AG04450 (cell line): ENCODE data around the gene DGKH. TPM values are rescaled to one million over a fixed set of nuclear protein-coding genes. Genes with fewer than 3 reads are reported as not detected.

Source experiments
- CTCF ChIA-PET: fragments of 300-600, 350-600 bp; formaldehyde crosslinking; extraction: SDS; loops from one replicate; lab custom pipeline; 2022; ENCODE audit warnings: antibody characterized with exemption, inconsistent platforms; lab: Charles Lee
- POLR2A ChIA-PET: fragments of 350-600 bp; formaldehyde crosslinking; extraction: SDS; loops from one replicate; lab custom pipeline; 2021; ENCODE audit warnings: antibody characterized with exemption, inconsistent platforms; lab: Yijun Ruan, JAX
- DNase-seq: peaks from one replicate; pipeline ENCODE4 v3.0.0-alpha.2; 2011; ENCODE audit warnings: low read depth, low spot score
- H3K27ac ChIP-seq: one replicate; pipeline ENCODE4 v1.5.1; 2012; ENCODE audit warnings: low read depth, low read length, control low read depth
- H3K27me3 ChIP-seq: one replicate; pipeline ENCODE4 v1.6.0; 2012; ENCODE audit warnings: low read length; ENCODE audit not compliant: control insufficient read depth, insufficient read depth
- H3K4me3 ChIP-seq: 2 replicates; pipeline ENCODE4 v1.5.1; 2011; ENCODE audit warnings: mild to moderate bottlenecking, low read depth, low read length, control low read depth
- H3K9me3 ChIP-seq: 2 replicates; pipeline ENCODE4 v1.5.1; 2012; ENCODE audit warnings: low read length; ENCODE audit not compliant: control insufficient read depth, insufficient read depth
- CTCF ChIP-seq: IDR thresholded peaks from 2 replicates; pipeline ENCODE4 v1.5.1; 2011; ENCODE audit warnings: low read depth, low read length, control low read depth, inconsistent platforms
- polyA plus RNA-seq: library from polyadenylated mRNA; depleted of rRNA; stranded (reverse); fragments of >200 nt; gene quantifications from 2 replicates; pipeline ENCODE4 v1.2.3, GENCODE V29; 2011

Gene DGKH
- polyA plus RNA-seq, 1 experiment, result 4.3 TPM

DNA sequence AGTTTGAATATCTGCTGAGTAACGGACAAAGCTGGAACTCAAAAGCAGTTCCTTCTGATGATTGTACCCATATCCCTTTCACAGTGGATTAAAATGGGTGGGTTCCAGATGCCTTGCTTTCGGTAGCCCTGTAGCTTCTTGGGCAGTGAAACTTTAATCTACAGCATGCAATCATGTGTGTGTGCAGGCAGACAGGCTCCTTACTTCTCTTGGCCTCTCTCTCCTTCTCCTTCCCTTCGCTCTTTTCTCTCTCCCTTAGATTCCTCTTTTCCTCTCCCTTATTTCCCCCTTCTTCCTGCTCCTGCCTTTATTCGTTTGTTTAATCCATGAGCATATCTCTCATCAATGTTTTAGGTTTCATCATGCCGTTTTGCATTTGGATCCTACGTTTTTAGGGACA, 8.1 kb downstream of the DGKH start:
- TF ChIP-seq CTCF, result no peak
- ChIA-PET POLR2A (no interaction called here), CTCF (no interaction called here)
- Histone ChIP-seq H3K27me3 (no peaks in the 10 kb centered on the region), H3K4me3 (no peak overlapping the region), H3K9me3 (peaks cover 3% of the 10 kb centered on the region; the same call in 1 of the 2 replicates), H3K27ac (no peak overlapping the region)
- no peak for DNase-seq

DNA sequence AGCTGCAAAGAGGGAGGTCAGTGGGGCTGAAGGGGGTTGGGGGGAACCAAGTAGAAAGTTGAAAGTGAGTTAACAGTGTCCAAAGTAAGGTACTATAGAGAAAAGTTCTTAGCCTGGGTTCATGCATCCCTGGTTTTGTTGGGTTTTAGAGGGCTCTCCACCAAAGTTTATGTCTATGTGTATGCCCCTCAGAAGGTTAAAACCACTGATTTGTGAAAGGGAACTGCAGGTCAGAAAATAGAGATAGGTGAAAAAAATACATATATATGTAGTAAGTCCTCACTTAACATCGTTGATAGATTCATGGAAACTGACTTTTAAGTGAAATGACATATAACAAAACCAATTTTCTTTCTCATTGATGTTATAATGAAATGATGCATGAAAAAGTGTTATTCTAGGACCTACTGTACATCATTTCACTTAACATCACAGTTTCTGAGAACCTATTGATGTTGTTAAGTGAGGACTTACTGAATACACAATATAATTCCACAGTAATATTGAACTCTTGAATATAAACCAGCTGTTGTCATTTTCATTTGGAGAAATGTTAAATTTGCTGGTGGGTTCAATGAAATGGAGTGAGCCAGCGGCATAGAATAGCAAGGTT, 9.6 kb downstream of the DGKH start:
- no peak overlapping the region for H3K4me3 ChIP-seq
- ChIA-PET CTCF (interaction anchor here (1.1 kb wide), 1 partner anchor 389 kb away, joined by 3 read pairs; no protein-coding TSS in a partner anchor), POLR2A (no interaction called here)
- H3K27ac ChIP-seq, result no peak overlapping the region
- DNase-seq, result no peak
- H3K9me3 ChIP-seq, result peaks cover 3% of the 10 kb centered on the region; the same call in 1 of the 2 replicates
- TF ChIP-seq CTCF, result no peak
- H3K27me3 ChIP-seq, result no peaks in the 10 kb centered on the region

- ChIA-PET POLR2A (no interaction called here), CTCF (interaction anchor here (0.5 kb wide), 1 partner anchor 14 kb away, joined by 3 read pairs; the partner anchor contains the start of gene DGKH)
- TF ChIP-seq CTCF, result no peak
- Histone ChIP-seq H3K27ac (no peak overlapping the region), H3K9me3 (peaks cover 3% of the 10 kb centered on the region; the same call in 1 of the 2 replicates), H3K27me3 (no peaks in the 10 kb centered on the region), H3K4me3 (no peak overlapping the region)
- no peak for DNase-seq
Measured at GRCh38 chr13:42061943-42062342, 13.5 kb downstream of the DGKH start.

GRCh38 chr13:42063105-42063504, 14.7 kb downstream of the DGKH start:
- Histone ChIP-seq H3K27me3 (no peaks in the 10 kb centered on the region), H3K4me3 (no peak overlapping the region), H3K27ac (no peak overlapping the region), H3K9me3 (peaks cover 3% of the 10 kb centered on the region; the same call in 1 of the 2 replicates)
- no peak for DNase-seq
- TF ChIP-seq CTCF, result no peak
- POLR2A ChIA-PET, result no interaction called here
- CTCF ChIA-PET, result no interaction called here

GRCh38 chr13:42064259-42064658, 15.8 kb downstream of the DGKH start:
- POLR2A ChIA-PET, result interaction anchor here (0.6 kb wide), 1 partner anchor 21 kb away, joined by 3 read pairs; no protein-coding TSS in a partner anchor
- Histone ChIP-seq H3K27me3 (no peaks in the 10 kb centered on the region), H3K9me3 (no peaks in the 10 kb centered on the region), H3K27ac (no peak overlapping the region), H3K4me3 (no peak overlapping the region)
- no peak for DNase-seq
- CTCF ChIA-PET, result interaction anchor here (1.4 kb wide), 1 partner anchor 12 kb away, joined by 3 read pairs; no protein-coding TSS in a partner anchor
- no peak for TF ChIP-seq CTCF
